SU-DHL-6 (cell line): ENCODE measurements around the gene BCL2.
"Not testable (repeated sequence)": the region's sequence is repeated elsewhere in the genome, so short reads cannot be mapped to it uniquely, and the experiment has no call there.

Experiments
- H2AFZ ChIP-seq: fragments of 200-600 bp; sonication (generic); 2 replicates; pipeline ENCODE4 v1.6.1; 2014; ENCODE audit warnings: low read depth, mild to moderate bottlenecking, moderate library complexity, mixed read lengths, antibody characterized with exemption, low read length; ENCODE audit not compliant: severe bottlenecking
- H3F3A ChIP-seq: fragments of 200-600 bp; shearing (Covaris generic); 2 replicates; pipeline ENCODE4 v1.6.0; 2016; ENCODE audit warnings: antibody characterized with exemption, mild to moderate bottlenecking; ENCODE audit not compliant: insufficient read depth
- H3K27ac ChIP-seq: fragments of 200-600 bp; sonication (generic); 2 replicates; pipeline ENCODE4 v1.5.1; 2016; ENCODE audit warnings: low read depth, mild to moderate bottlenecking, low read length, moderate library complexity, mixed read lengths
- H3K27me3 ChIP-seq: fragments of 200-600 bp; sonication (generic), shearing (Covaris generic); 2 replicates; pipeline ENCODE4 v1.6.0; 2014; ENCODE audit warnings: mild to moderate bottlenecking, low read length
- H3K36me3 ChIP-seq: fragments of 200-600 bp; sonication (generic); 2 replicates; pipeline ENCODE4 v1.6.1; 2014; ENCODE audit warnings: mild to moderate bottlenecking, low read length, mixed read lengths
- H3K4me2 ChIP-seq: fragments of 300-600, 200-600 bp; shearing (Covaris generic), sonication (generic); 2 replicates; pipeline ENCODE4 v1.6.0; 2014; ENCODE audit warnings: low read length, low read depth, mild to moderate bottlenecking; ENCODE audit not compliant: poor library complexity, severe bottlenecking
- H3K4me3 ChIP-seq: fragments of 200-600 bp; sonication (generic); 2 replicates; pipeline ENCODE4 v1.5.1; 2014; ENCODE audit warnings: antibody characterized with exemption, low read length, mild to moderate bottlenecking, mixed read lengths; ENCODE audit not compliant: insufficient read depth, poor library complexity, severe bottlenecking
- H3K79me2 ChIP-seq: fragments of 200-600 bp; sonication (generic); 2 replicates; pipeline ENCODE4 v1.6.1; 2014; ENCODE audit warnings: mild to moderate bottlenecking, low read length, moderate library complexity; ENCODE audit not compliant: insufficient read depth
- H3K9ac ChIP-seq: fragments of 200-600 bp; sonication (generic); 2 replicates; pipeline ENCODE4 v1.7.0; 2014; ENCODE audit warnings: mild to moderate bottlenecking, low read length
- H3K9me2 ChIP-seq: fragments of 200-600 bp; sonication (generic); replicated peaks from 2 replicates; pipeline ENCODE4 v1.6.1; 2014; ENCODE audit warnings: low read length; ENCODE audit not compliant: insufficient read depth
- H3K9me3 ChIP-seq: fragments of 200-600 bp; sonication (generic); 2 replicates; pipeline ENCODE4 v1.6.1; 2014; ENCODE audit warnings: low read length, mixed read lengths; ENCODE audit not compliant: insufficient read depth
- H4K20me1 ChIP-seq: fragments of 200-600 bp; sonication (generic); 2 replicates; pipeline ENCODE4 v1.6.1; 2014; ENCODE audit warnings: low read depth, mild to moderate bottlenecking, antibody characterized with exemption, low read length, moderate library complexity, mixed read lengths
- CTCF ChIP-seq: fragments of 200-600 bp; sonication (generic); IDR thresholded peaks from one replicate; pipeline ENCODE4 v1.5.1; 2017; ENCODE audit warnings: antibody characterized with exemption, mild to moderate bottlenecking, low read length, moderate library complexity; ENCODE audit not compliant: insufficient read depth, poor library complexity, severe bottlenecking
- EZH2phosphoT487 ChIP-seq: fragments of 200-600 bp; sonication (generic), shearing (Covaris generic); conservative IDR thresholded peaks from 2 replicates; pipeline ENCODE4 v1.6.1; 2018; ENCODE audit warnings: mild to moderate bottlenecking, antibody characterized with exemption, low read length, moderate library complexity, mixed read lengths

The BCL2 gene

GRCh38 chr18:63203497-63203896 is 116.1 kb downstream of the BCL2 start:
- Histone ChIP-seq H3K4me3 (no peak overlapping the region), H3K27me3 (no peaks in the 10 kb centered on the region), H3K9ac (no peak overlapping the region), H3K36me3 (peaks cover 4% of the 10 kb centered on the region; the same call in 1 of the 2 replicates), H4K20me1 (no peaks in the 10 kb centered on the region; the same call in 1 of the 2 replicates), H2AFZ (no peak overlapping the region), H3K79me2 (peaks cover 95% of the 10 kb centered on the region), H3K27ac (no peak overlapping the region), H3K4me2 (no peak overlapping the region), H3K9me3 (no peaks in the 10 kb centered on the region), H3K9me2 (no peaks in the 10 kb centered on the region), H3F3A (peaks cover 12% of the 10 kb centered on the region)
- TF ChIP-seq CTCF (no peak), EZH2phosphoT487 (no peak)

GRCh38 chr18:63202828-63203227 is 116.7 kb downstream of the BCL2 start:
- H3K4me3 ChIP-seq = no peak overlapping the region
- TF ChIP-seq CTCF = no peak
- TF ChIP-seq EZH2phosphoT487 = no peak
- peaks cover 4% of the 10 kb centered on the region; the same call in 1 of the 2 replicates for H3K36me3 ChIP-seq
- no peaks in the 10 kb centered on the region for H3K9me2 ChIP-seq
- H3K27me3 ChIP-seq = no peaks in the 10 kb centered on the region
- no peak overlapping the region for H2AFZ ChIP-seq
- no peaks in the 10 kb centered on the region for H3K9me3 ChIP-seq
- peaks cover 12% of the 10 kb centered on the region for H3F3A ChIP-seq
- H3K79me2 ChIP-seq = peaks cover 95% of the 10 kb centered on the region
- H4K20me1 ChIP-seq = no peaks in the 10 kb centered on the region; the same call in 1 of the 2 replicates
- no peak overlapping the region for H3K4me2 ChIP-seq
- no peak overlapping the region for H3K27ac ChIP-seq
- H3K9ac ChIP-seq = no peak overlapping the region

- not testable (repeated sequence) for H3K4me2 ChIP-seq, H3K36me3 ChIP-seq, H3K9me2 ChIP-seq, H3K9me3 ChIP-seq, H3F3A ChIP-seq, H3K27ac ChIP-seq, H4K20me1 ChIP-seq, H3K9ac ChIP-seq, H3K27me3 ChIP-seq, H3K4me3 ChIP-seq, H2AFZ ChIP-seq
- H3K79me2 ChIP-seq = peaks cover 94% of the 10 kb centered on the region
Observed at GRCh38 chr18:63201456-63201855, 118.1 kb downstream of the BCL2 start.

- peaks cover 94% of the 10 kb centered on the region for H3K79me2 ChIP-seq
- H3K4me3 ChIP-seq = no peak overlapping the region
- no peaks in the 10 kb centered on the region for H3K9me3 ChIP-seq
- no peak overlapping the region for H3K9ac ChIP-seq
- no peak overlapping the region for H2AFZ ChIP-seq
- no peak overlapping the region for H3K4me2 ChIP-seq
- H3F3A ChIP-seq = peaks cover 4% of the 10 kb centered on the region; the same call in 1 of the 2 replicates
- TF ChIP-seq EZH2phosphoT487 (no peak), CTCF (no peak)
- peaks cover 4% of the 10 kb centered on the region; the same call in 1 of the 2 replicates for H3K36me3 ChIP-seq
- H3K9me2 ChIP-seq = no peaks in the 10 kb centered on the region
- no peak overlapping the region for H3K27ac ChIP-seq
- no peaks in the 10 kb centered on the region for H3K27me3 ChIP-seq
- no peaks in the 10 kb centered on the region; the same call in 1 of the 2 replicates for H4K20me1 ChIP-seq
Observed at GRCh38 chr18:63199743-63200241, 119.8 kb downstream of the BCL2 start.
